Activated T-cell treated with anti-CD3 and anti-CD28 coated beads for 1 hour (primary cell): Measurements from ENCODE around the gene INPP5D.
"Not testable (repeated sequence)": the region's sequence is repeated elsewhere in the genome, so short reads cannot be mapped to it uniquely, and the experiment has no call there.

Source experiments
- DNase-seq: peaks from one replicate; pipeline ENCODE4 v3.0.0-alpha.2; 2020; ENCODE audit warnings: low read depth

INPP5D gene

GRCh38 chr2:233118648-233119000, 58.5 kb downstream of the INPP5D start:
- DNase-seq: no peak

GRCh38 chr2:233119123-233119522, 59.0 kb downstream of the INPP5D start:
- no peak for DNase-seq

- DNase-seq: no peak
These were observed 59.7 kb downstream of the INPP5D start for GRCh38 chr2:233119806-233120205.

- no peak for DNase-seq
These were observed 60.3 kb downstream of the INPP5D start for GRCh38 chr2:233120459-233120858.

GRCh38 chr2:233121856-233122255, 61.7 kb downstream of the INPP5D start:
- no peak for DNase-seq

GRCh38 chr2:233122541-233122940, 62.4 kb downstream of the INPP5D start:
- no peak for DNase-seq

- not testable (repeated sequence) for DNase-seq
These were observed 63.4 kb downstream of the INPP5D start for GRCh38 chr2:233123576-233123975.

GRCh38 chr2:233124421-233125080, 64.4 kb downstream of the INPP5D start:
- no peak for DNase-seq

- no peak for DNase-seq
These were observed 65.4 kb downstream of the INPP5D start for GRCh38 chr2:233125455-233126065.

- no peak for DNase-seq
These were observed 69.3 kb downstream of the INPP5D start for GRCh38 chr2:233129351-233129978.

GRCh38 chr2:233130024-233130423, 69.9 kb downstream of the INPP5D start:
- no peak for DNase-seq

GRCh38 chr2:233130481-233131020, 70.4 kb downstream of the INPP5D start:
- DNase-seq: no peak

GRCh38 chr2:233131936-233132720, 72.0 kb downstream of the INPP5D start:
- DNase-seq: no peak

GRCh38 chr2:233133239-233133638, 73.1 kb downstream of the INPP5D start:
- no peak for DNase-seq

GRCh38 chr2:233135421-233135820, 75.3 kb downstream of the INPP5D start:
- no peak for DNase-seq

GRCh38 chr2:233137040-233137439, 76.9 kb downstream of the INPP5D start:
- DNase-seq: no peak

GRCh38 chr2:233140077-233140585, 80.0 kb downstream of the INPP5D start:
- no peak for DNase-seq

- no peak for DNase-seq
These were observed 80.8 kb downstream of the INPP5D start for GRCh38 chr2:233140978-233141377.

- DNase-seq: no peak
These were observed 81.8 kb downstream of the INPP5D start for GRCh38 chr2:233141901-233142300.

GRCh38 chr2:233142355-233142897, 82.3 kb downstream of the INPP5D start:
- DNase-seq: no peak

- DNase-seq: no peak
These were observed 83.7 kb downstream of the INPP5D start for GRCh38 chr2:233143700-233144331.
